Mesothelial cell of epicardium (in vitro differentiated cells): ENCODE measurements around the gene IQGAP2. TPM values are rescaled to one million over a fixed set of nuclear protein-coding genes. Genes with fewer than 3 reads are reported as not detected.
"Not testable (repeated sequence)": the region's sequence is repeated elsewhere in the genome, so short reads cannot be mapped to it uniquely, and the experiment has no call there.

Experiments used
- DNase-seq, 2 experiments: peaks; one replicate each; pipeline ENCODE4 v3.0.0; 2021; ENCODE audit warnings: low spot score in 2 of 2; ENCODE audit not compliant: unreplicated experiment in 2 of 2
- H3K27ac Mint-ChIP-seq: 2 replicates; pipeline ENCODE4 v1.8.0; 2021; ENCODE audit warnings: mixed read lengths
- H3K27me3 Mint-ChIP-seq: 2 replicates; pipeline ENCODE4 v1.8.0; 2021; ENCODE audit warnings: low read depth, mixed read lengths
- H3K36me3 Mint-ChIP-seq: 2 replicates; pipeline ENCODE4 v1.8.0; 2021; ENCODE audit warnings: mixed read lengths
- H3K4me1 Mint-ChIP-seq: 2 replicates; pipeline ENCODE4 v1.8.0; 2021; ENCODE audit warnings: mixed read lengths
- H3K4me3 Mint-ChIP-seq: 2 replicates; pipeline ENCODE4 v1.8.0; 2021; ENCODE audit warnings: mild to moderate bottlenecking, moderate library complexity, mixed read lengths
- H3K9me3 Mint-ChIP-seq: 2 replicates; pipeline ENCODE4 v1.8.0; 2021; ENCODE audit warnings: mixed read lengths
- CTCF ChIP-seq: fragments of 200-600 bp; sonication (generic); IDR thresholded peaks from one replicate; pipeline ENCODE4 v1.5.0; 2021; ENCODE audit warnings: antibody characterized with exemption; ENCODE audit not compliant: unreplicated experiment
- total RNA-seq: library from RNA; stranded (reverse); gene quantifications from 3 replicates; pipeline ENCODE4 v1.2.1, GENCODE V29; 2021

The IQGAP2 gene
- total RNA-seq, 1 donor from 2014 or later, result 13.9 TPM

- no peak for TF ChIP-seq CTCF
- peaks cover 9% of the 10 kb centered on the region for H3K36me3 Mint-ChIP-seq
- DNase-seq, result no peak
- no peak overlapping the region for H3K27ac Mint-ChIP-seq
- H3K4me3 Mint-ChIP-seq, result no peak overlapping the region
- H3K9me3 Mint-ChIP-seq, result peaks cover 17% of the 10 kb centered on the region
- no peaks in the 10 kb centered on the region for H3K27me3 Mint-ChIP-seq
- H3K4me1 Mint-ChIP-seq, result peaks cover 5% of the 10 kb centered on the region
Measured at GRCh38 chr5:76433261-76433660, 30.2 kb downstream of the IQGAP2 start.

DNA sequence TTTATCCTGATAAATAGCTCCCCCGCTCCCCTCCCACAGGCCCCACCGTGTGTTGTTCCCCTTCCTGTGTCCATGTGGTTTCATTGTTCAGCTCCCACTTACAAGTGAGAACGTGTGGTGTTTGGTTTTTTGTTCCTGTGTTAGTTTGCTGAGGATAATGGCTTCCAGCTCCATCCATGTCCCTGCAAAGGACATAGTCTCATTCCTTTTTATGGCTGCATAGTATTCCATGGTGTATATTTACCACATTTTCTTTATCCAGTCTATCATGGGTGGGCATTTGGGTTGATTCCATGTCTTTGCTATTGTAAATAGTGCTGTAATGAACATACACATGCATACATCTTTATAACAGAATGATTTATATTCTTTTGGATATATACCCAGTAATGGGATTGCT lies 34.4 kb downstream of the IQGAP2 start:
- DNase-seq, H3K27me3 Mint-ChIP-seq, H3K27ac Mint-ChIP-seq, H3K4me3 Mint-ChIP-seq: not testable (repeated sequence)
- Mint-ChIP-seq H3K4me1 (peaks cover 14% of the 10 kb centered on the region), H3K36me3 (peaks cover 19% of the 10 kb centered on the region), H3K9me3 (peaks cover 31% of the 10 kb centered on the region)

DNA sequence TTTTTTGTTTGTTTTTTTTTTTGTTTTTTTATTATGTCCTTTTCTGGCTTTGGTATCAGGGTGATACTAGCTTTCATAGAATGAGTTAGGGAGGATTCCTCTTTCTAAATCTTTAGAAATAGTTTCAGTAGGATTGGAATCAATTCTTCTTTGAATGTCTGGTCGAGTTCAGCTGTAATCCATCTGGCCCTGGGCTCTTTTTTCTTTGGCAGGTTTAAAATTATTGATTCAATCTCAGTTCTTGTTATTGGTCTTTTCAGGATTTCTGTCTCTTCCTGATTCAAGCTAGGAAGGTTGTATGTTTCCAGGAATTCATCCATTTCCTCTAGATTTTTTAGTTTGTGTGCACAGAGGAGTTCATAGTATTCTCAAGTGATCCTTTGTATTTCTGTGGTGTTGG lies 34.9 kb downstream of the IQGAP2 start:
- H3K4me3 Mint-ChIP-seq, result no peak overlapping the region

GRCh38 chr5:76439201-76439600 lies 36.1 kb downstream of the IQGAP2 start:
- TF ChIP-seq CTCF, result no peak
- no peak for DNase-seq
- Mint-ChIP-seq H3K27ac (no peak overlapping the region), H3K4me3 (no peak overlapping the region), H3K27me3 (no peaks in the 10 kb centered on the region), H3K9me3 (peaks cover 31% of the 10 kb centered on the region), H3K36me3 (peaks cover 19% of the 10 kb centered on the region), H3K4me1 (peaks cover 9% of the 10 kb centered on the region)

More for the DNA sequence above, 34.9 kb downstream of the IQGAP2 start:
- Mint-ChIP-seq H3K4me1 (peaks cover 10% of the 10 kb centered on the region), H3K9me3 (peaks cover 31% of the 10 kb centered on the region), H3K36me3 (peaks cover 19% of the 10 kb centered on the region), H3K27ac (no peak overlapping the region), H3K27me3 (no peaks in the 10 kb centered on the region)
- no peak for TF ChIP-seq CTCF
- DNase-seq, result no peak

- peaks cover 31% of the 10 kb centered on the region for H3K9me3 Mint-ChIP-seq
- H3K4me3 Mint-ChIP-seq, result no peak overlapping the region
- H3K4me1 Mint-ChIP-seq, result peaks cover 9% of the 10 kb centered on the region
- DNase-seq, result no peak
- no peaks in the 10 kb centered on the region for H3K27me3 Mint-ChIP-seq
- no peak for TF ChIP-seq CTCF
- peaks cover 19% of the 10 kb centered on the region for H3K36me3 Mint-ChIP-seq
- no peak overlapping the region for H3K27ac Mint-ChIP-seq
Measured at GRCh38 chr5:76439929-76440328, 36.8 kb downstream of the IQGAP2 start.

- Mint-ChIP-seq H3K27ac (no peak overlapping the region), H3K27me3 (no peaks in the 10 kb centered on the region), H3K9me3 (peaks cover 19% of the 10 kb centered on the region), H3K4me3 (no peak overlapping the region), H3K36me3 (peaks cover 13% of the 10 kb centered on the region), H3K4me1 (peaks cover 9% of the 10 kb centered on the region)
- no peak for TF ChIP-seq CTCF
- no peak for DNase-seq
Measured at GRCh38 chr5:76441101-76441500, 38.0 kb downstream of the IQGAP2 start.
